MM.1S (cell line): ENCODE results near the gene CREB3L2.

Experiments
- EZH2 ChIP-seq: fragments of 300-600 bp; sonication (generic); optimal IDR thresholded peaks from 2 replicates; pipeline ENCODE3; 2017; ENCODE audit warnings: low read depth, mild to moderate bottlenecking, antibody characterized with exemption, low read length, mixed read lengths
- TF ChIP-seq, protein P1 (sequence below): fragments of 300-600 bp; sonication (generic); IDR thresholded peaks from 2 replicates; pipeline ENCODE4 v1.5.1; 2016; ENCODE audit warnings: antibody characterized with exemption, low read length, mixed read lengths

DNA sequence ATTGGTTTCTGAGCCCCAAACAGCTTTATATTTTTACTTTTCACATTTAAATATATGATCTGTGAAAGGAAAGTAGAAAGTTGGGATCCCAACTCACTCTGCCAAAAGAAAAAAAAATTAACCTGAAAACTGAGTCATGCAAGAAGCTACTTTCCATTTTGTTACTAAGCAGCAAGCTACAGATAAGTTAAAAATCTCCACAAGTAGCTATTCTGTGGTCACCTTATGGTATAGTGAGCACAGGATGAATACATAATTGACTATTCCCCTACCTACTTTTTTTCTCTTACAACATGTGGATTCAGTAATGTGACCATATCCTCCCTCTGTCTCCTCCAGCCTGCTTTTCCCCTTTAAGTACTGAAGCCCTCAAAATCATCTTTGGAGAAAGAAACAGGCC lies 30.3 kb upstream of the CREB3L2 start:
- TF ChIP-seq, protein P1, sequence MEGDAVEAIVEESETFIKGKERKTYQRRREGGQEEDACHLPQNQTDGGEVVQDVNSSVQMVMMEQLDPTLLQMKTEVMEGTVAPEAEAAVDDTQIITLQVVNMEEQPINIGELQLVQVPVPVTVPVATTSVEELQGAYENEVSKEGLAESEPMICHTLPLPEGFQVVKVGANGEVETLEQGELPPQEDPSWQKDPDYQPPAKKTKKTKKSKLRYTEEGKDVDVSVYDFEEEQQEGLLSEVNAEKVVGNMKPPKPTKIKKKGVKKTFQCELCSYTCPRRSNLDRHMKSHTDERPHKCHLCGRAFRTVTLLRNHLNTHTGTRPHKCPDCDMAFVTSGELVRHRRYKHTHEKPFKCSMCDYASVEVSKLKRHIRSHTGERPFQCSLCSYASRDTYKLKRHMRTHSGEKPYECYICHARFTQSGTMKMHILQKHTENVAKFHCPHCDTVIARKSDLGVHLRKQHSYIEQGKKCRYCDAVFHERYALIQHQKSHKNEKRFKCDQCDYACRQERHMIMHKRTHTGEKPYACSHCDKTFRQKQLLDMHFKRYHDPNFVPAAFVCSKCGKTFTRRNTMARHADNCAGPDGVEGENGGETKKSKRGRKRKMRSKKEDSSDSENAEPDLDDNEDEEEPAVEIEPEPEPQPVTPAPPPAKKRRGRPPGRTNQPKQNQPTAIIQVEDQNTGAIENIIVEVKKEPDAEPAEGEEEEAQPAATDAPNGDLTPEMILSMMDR: no peak
- no peak for TF ChIP-seq EZH2
